K562 (cell line): ENCODE data around the gene GMPR. TPM values are rescaled to one million over a fixed set of nuclear protein-coding genes. Genes with fewer than 3 reads are reported as not detected.

Experiments
- HLTF ChIP-seq: fragments of 450-650 bp; IDR thresholded peaks from 2 replicates; pipeline ENCODE4 v1.6.1; 2016
- RUNX1 ChIP-seq: sonication (generic); IDR thresholded peaks from 2 replicates; pipeline ENCODE4 v1.6.1; 2016; ENCODE audit warnings: antibody characterized with exemption, low read depth
- TBL1XR1 ChIP-seq, 2 experiments: IDR thresholded peaks; 2 replicates each; pipeline ENCODE4 v1.6.1; 2012; ENCODE audit warnings: improper control_type of control experiment in 2 of 2, low read length in 2 of 2, mild to moderate bottlenecking in 1 of 2
- TRIM24 ChIP-seq, 2 experiments: fragments of 450-650 bp; IDR thresholded peaks; 2 replicates each; pipeline ENCODE4 v1.6.1; 2016
- ZNF12 ChIP-seq: sonication (generic); formaldehyde crosslinking; IDR thresholded peaks from 2 replicates; pipeline ENCODE4 v1.4.0; 2020; ENCODE audit warnings: mild to moderate bottlenecking, missing genetic modification reagents
- ZNF133 ChIP-seq: fragments of 250-450 bp; sonication (Bioruptor Pico); IDR thresholded peaks from 2 replicates; pipeline ENCODE4 v1.4.0; 2020; ENCODE audit warnings: mild to moderate bottlenecking
- polyA plus RNA-seq, 8 experiments: library from polyadenylated mRNA; depleted of rRNA in 4 of 8; stranded (reverse) in 5 of 8; unstranded in 3 of 8; fragments of >200 nt; fragmentation: Nextera tagmentation in 2 of 8; fragmentation: Illumina TruSeq in 1 of 8; extraction: Ambion mirVana in 2 of 8; extraction: Trizol in 1 of 8; gene quantifications; 2 replicates each; pipeline versions ENCODE4 v1.2.1 to v1.2.3, GENCODE V29; 2011 to 2014; ENCODE audit warnings: inconsistent platforms in 1 of 8, missing spikeins in 1 of 8
- total RNA-seq, 7 experiments: library from RNA; depleted of rRNA in 6 of 7; stranded (reverse); fragments of >200 nt in 6 of 7; fragmentation: Illumina TruSeq in 2 of 7; extraction: Trizol in 2 of 7; gene quantifications; 2 replicates each; pipeline versions ENCODE4 v1.2.1 to v1.2.3, GENCODE V29; 2011 to 2021; ENCODE audit warnings: low replicate concordance in 1 of 7
- TF ChIP-seq, protein P1 (sequence below), 2 experiments: IDR thresholded peaks in 1 of 2; conservative IDR thresholded peaks in 1 of 2; 2 replicates each; pipeline ENCODE4 v1.6.1; 2016; ENCODE audit warnings: low read depth in 2 of 2, mild to moderate bottlenecking in 1 of 2, missing compliant biosample characterization in 1 of 2, missing genetic modification characterization in 1 of 2, moderate library complexity in 1 of 2

Gene GMPR
- total and polyA plus RNA-seq, 9 of the 15 experiments (the other 6 are each of a cell fraction or from before 2014, with no cell fraction given) = 34.6 to 83.7 (median 49.8) TPM

DNA sequence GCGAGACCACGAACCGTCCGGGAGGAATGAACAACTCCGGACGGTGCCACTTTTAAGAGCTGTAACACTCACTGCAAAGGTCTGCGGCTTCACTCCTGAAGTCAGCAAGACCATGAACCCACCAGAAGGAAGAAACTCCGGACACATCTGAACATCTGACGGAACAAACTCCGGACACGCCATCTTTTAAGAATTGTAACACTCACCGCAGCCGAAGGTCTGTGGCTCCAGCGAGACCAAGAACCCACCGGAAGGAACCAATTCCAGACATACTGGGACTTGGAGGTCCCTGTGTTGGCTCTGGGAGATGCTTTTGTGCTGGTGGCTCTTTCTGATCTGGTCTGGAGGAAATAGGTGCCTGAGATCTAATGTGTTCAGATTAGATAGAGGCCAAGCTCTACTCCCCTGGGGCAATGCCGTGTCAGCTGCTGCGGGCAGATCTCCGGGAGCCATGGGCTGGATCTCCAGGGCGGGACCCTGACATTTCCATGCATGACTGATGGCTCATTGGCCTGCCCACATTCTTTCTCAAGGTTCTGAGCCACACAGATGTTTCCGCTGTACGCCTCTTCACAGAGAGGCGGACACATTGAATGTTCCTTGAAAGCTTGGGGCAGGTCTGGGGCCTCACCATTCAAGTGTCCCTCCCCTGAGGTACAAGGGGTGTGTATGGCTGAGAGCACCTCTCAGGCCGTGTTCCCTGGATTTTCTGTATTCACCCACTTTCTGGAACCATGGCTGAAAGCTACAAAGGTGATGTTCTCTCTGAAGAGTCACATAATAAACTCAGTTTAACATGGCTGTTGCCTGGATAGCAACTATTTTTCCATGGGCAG lies 29.3 kb downstream of the GMPR start (continued):
- TF ChIP-seq, protein P1, sequence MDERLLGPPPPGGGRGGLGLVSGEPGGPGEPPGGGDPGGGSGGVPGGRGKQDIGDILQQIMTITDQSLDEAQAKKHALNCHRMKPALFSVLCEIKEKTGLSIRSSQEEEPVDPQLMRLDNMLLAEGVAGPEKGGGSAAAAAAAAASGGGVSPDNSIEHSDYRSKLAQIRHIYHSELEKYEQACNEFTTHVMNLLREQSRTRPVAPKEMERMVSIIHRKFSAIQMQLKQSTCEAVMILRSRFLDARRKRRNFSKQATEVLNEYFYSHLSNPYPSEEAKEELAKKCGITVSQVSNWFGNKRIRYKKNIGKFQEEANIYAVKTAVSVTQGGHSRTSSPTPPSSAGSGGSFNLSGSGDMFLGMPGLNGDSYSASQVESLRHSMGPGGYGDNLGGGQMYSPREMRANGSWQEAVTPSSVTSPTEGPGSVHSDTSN (CRISPR knock-in tag; IDR thresholded peaks at IDR 0.05; ENCODE audit: low read depth) = peak; percentile 89
- TF ChIP-seq, protein P1 (tag; conservative IDR thresholded peaks at IDR 0.05; ENCODE audit: low read depth) = peak; percentile 98
- TF ChIP-seq TBL1XR1 (IDR thresholded peaks at IDR 0.05; ENCODE audit: low read length in 2 of 2) = peak; percentile 96 to 98
- peak; percentile 83 to 92 for TF ChIP-seq TRIM24 (IDR thresholded peaks at IDR 0.05)
- TF ChIP-seq ZNF12 (CRISPR knock-in tag) = 0 out of 2 replicates have a peak, but pooled peaks have one; percentile 15
- no peak for TF ChIP-seq HLTF
- no peak; the same call in 1 of the 2 replicates for TF ChIP-seq RUNX1
- TF ChIP-seq ZNF133 (CRISPR knock-in tag) = no peak
- TF ChIP-seq, all 486 proteins: peak for 237
